HG03064 (cell line): ENCODE measurements around the gene CYP46A1.

Experiments used
- ATAC-seq: cut with Tn5 transposase; IDR thresholded peaks from one replicate; pipeline ENCODE4 v1.9.1; 2021; ENCODE audit warnings: low read depth; ENCODE audit not compliant: unreplicated experiment

Gene CYP46A1

GRCh38 chr14:99774556-99775307 lies 90.6 kb downstream of the CYP46A1 start:
- ATAC-seq, result no peak

GRCh38 chr14:99775351-99775750 lies 91.3 kb downstream of the CYP46A1 start:
- ATAC-seq, result no peak
